Measurements from ENCODE around the gene CAMK1D. TPM values are rescaled to one million over a fixed set of nuclear protein-coding genes. Genes with fewer than 3 reads are reported as not detected.

The CAMK1D gene
- total and polyA plus RNA-seq, 8 donors: 1.4 to 26.9 (median 3.9) TPM

DNA sequence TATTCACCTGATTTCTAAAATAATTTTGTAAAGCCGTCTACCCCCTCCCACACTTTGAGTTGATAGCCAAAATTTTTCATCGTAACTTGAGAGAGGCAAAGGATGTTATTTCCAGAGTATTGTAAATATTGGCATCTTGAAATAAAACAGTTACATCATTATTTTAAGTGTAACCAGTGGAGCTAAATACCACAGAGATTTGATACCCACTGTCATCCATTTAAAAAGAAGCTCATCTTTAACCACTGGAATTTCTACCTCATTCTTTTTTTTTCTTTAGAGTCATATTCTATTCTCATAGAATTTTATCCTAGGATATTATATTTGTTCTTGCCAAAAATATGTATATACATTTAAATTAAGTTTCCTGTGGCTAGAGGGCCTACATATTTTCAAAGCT, 48.6 kb downstream of the CAMK1D start:
- no peaks in the 10 kb centered on the region for H3K36me3 ChIP-seq
- no peak for DNase-seq
- no peaks in the 10 kb centered on the region for H3K9me3 ChIP-seq
- H3K4me1 ChIP-seq: peaks cover 0 to 15% (median 3%) of the 10 kb centered on the region in 4 donors
- H3K4me3 ChIP-seq: no peak overlapping the region
- intact Hi-C loops (cut with DNase I; ENCODE audit: low total_unique reads): no loop called here
- H3K27me3 ChIP-seq: peaks cover 0 to 26% (median 8%) of the 10 kb centered on the region in 3 donors
- TF ChIP-seq, protein P1, sequence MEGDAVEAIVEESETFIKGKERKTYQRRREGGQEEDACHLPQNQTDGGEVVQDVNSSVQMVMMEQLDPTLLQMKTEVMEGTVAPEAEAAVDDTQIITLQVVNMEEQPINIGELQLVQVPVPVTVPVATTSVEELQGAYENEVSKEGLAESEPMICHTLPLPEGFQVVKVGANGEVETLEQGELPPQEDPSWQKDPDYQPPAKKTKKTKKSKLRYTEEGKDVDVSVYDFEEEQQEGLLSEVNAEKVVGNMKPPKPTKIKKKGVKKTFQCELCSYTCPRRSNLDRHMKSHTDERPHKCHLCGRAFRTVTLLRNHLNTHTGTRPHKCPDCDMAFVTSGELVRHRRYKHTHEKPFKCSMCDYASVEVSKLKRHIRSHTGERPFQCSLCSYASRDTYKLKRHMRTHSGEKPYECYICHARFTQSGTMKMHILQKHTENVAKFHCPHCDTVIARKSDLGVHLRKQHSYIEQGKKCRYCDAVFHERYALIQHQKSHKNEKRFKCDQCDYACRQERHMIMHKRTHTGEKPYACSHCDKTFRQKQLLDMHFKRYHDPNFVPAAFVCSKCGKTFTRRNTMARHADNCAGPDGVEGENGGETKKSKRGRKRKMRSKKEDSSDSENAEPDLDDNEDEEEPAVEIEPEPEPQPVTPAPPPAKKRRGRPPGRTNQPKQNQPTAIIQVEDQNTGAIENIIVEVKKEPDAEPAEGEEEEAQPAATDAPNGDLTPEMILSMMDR (IDR thresholded peaks at IDR 0.05): no peak
- no peak for TF ChIP-seq POLR2AphosphoS5 (IDR thresholded peaks at IDR 0.05)
- TF ChIP-seq POLR2A (IDR thresholded peaks at IDR 0.05): no peak
- no peak for TF ChIP-seq EP300 (IDR thresholded peaks at IDR 0.05)
- no peak overlapping the region for H3K27ac ChIP-seq
- 68 to 83% (median 75%) methylated on average over 2 of the region's 2 CpGs for WGBS, 5 donors

DNA sequence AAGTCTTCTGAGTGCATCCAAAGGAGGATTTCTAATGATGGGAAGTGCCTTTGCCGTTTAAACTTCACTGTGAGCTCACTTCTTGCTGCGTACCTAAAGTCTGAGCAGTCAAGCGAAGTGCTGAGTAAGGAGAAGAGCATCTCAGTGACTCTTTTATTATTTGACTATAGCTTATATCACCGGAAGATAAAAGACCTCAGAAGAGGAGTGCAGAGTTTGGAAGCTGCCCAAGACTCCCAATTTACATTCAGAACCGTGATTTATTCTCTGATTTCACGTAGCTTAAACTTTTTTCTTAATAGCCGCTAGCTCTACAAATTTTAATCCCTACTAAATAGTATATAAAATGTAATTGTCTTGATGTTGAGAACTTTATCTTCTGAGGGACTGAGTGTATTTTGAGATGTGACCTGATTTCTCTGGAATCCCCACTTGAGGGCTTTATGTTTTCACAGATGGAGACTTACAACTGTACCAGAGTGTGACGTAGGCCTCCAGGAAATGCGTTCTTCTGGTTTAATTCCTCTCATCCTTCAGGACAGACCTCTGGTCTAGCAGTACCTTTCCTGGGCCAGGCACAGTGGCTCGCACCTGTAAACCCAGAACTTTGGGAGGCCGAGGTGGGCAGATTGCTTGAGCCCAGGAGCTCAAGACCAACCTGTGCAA, 51.1 kb downstream of the CAMK1D start:
- H3K4me1 ChIP-seq: peaks cover 0 to 22% (median 6%) of the 10 kb centered on the region in 4 donors
- H3K27ac ChIP-seq: no peak overlapping the region
- no peaks in the 10 kb centered on the region for H3K9me3 ChIP-seq
- DNase-seq: peak in 1 of 2 donors; percentile 34
- peaks cover 0 to 36% (median 10%) of the 10 kb centered on the region in 3 donors for H3K27me3 ChIP-seq
- WGBS, 5 donors: 91 to 95% (median 93%) methylated on average over 11 of the region's 11 CpGs
- H3K36me3 ChIP-seq: no peaks in the 10 kb centered on the region
- no peak for TF ChIP-seq POLR2A (IDR thresholded peaks at IDR 0.05)
- TF ChIP-seq, protein P1 (IDR thresholded peaks at IDR 0.05): no peak
- TF ChIP-seq EP300 (IDR thresholded peaks at IDR 0.05): no peak
- no peak for TF ChIP-seq POLR2AphosphoS5 (IDR thresholded peaks at IDR 0.05)
- H3K4me3 ChIP-seq: no peak overlapping the region
- intact Hi-C loops (cut with DNase I; ENCODE audit: low total_unique reads): no loop called here

DNA sequence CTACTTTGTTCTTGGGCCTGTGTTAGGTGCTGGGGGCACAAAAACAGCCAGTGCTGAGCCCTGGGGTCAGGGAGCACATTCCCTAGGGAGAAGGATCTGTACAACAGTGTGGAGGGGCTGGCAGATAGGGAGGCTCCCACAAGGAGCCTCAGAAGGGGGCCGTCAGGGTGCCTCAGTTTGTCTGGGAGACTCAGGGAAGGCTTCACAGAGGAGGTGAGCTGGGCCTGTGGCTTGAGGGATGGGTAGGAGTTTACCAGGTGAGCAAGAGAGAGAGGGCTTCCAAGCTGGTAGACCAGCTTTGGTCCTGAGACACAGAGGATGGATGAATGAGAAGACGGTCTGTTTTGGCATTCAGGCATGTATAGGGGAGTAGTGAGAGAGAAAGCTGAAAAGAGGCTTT, 52.1 kb downstream of the CAMK1D start:
- WGBS, 5 donors: 94 to 100% (median 98%) methylated on average over 2 of the region's 2 CpGs
- intact Hi-C loops (cut with DNase I; ENCODE audit: low total_unique reads): no loop called here
- H3K9me3 ChIP-seq: no peaks in the 10 kb centered on the region
- H3K4me3 ChIP-seq: no peak overlapping the region
- no peaks in the 10 kb centered on the region for H3K36me3 ChIP-seq
- H3K4me1 ChIP-seq: peaks cover 0 to 28% (median 16%) of the 10 kb centered on the region in 4 donors
- no peak overlapping the region for H3K27ac ChIP-seq
- no peak for TF ChIP-seq POLR2AphosphoS5 (IDR thresholded peaks at IDR 0.05)
- peaks cover 0 to 30% (median 10%) of the 10 kb centered on the region in 3 donors for H3K27me3 ChIP-seq
- no peak for DNase-seq

DNA sequence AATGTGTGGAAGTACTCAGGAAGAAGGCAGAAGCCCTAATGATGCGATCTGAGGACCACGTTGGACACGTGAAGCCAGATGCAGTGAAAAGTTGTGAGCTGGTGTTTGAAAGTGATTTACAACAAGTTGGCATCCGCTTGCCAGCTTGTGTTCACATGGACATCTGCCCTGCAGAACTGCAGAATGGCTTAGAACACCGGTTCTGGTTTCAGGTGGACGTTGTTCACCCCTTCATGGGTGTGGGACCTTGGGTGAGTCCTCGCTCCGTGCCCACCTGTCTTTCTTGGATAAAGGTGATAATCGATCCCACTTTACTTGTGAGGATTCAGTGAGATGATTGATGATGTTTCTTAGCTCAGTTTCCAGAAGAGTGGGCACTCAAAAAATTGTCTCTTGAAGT, 53.8 kb downstream of the CAMK1D start:
- intact Hi-C loops (cut with DNase I; ENCODE audit: low total_unique reads): no loop called here

More for the DNA sequence above, 53.8 kb downstream of the CAMK1D start:
- Histone ChIP-seq H3K36me3 (no peaks in the 10 kb centered on the region), H3K27me3 (peaks cover 0 to 39% (median 17%) of the 10 kb centered on the region in 3 donors), H3K4me3 (no peak overlapping the region), H3K4me1 (peaks cover 0 to 24% (median 13%) of the 10 kb centered on the region in 4 donors), H3K9me3 (no peaks in the 10 kb centered on the region), H3K27ac (no peak overlapping the region)
- WGBS, 5 donors: 83 to 93% (median 90%) methylated on average over 9 of the region's 9 CpGs
- TF ChIP-seq POLR2A (IDR thresholded peaks at IDR 0.05): no peak
- TF ChIP-seq, protein P1 (IDR thresholded peaks at IDR 0.05): no peak
- DNase-seq: no peak

All from stomach (tissue), 9 donors.